Stimulated activated CD8-positive, alpha-beta memory T cell treated with anti-CD3 and anti-CD28 coated beads, Interleukin-15, amount 100 ng/mL, for 48 hours (primary cell): ENCODE data around the gene ATMIN.

ENCODE experiments used
- DNase-seq, 2 donors: peaks; one replicate each; pipeline ENCODE4 v3.0.0-alpha.2; 2020; ENCODE audit warnings: low read depth in 2 of 2

Gene ATMIN

GRCh38 chr16:81035398-81035974, at the start of gene ATMIN:
ATMIN (plus strand) TSS chr16:81035842; CDS start chr16:81035871, 29 bp downstream.
- DNase-seq: peak; percentile 77 to 80

- no peak for DNase-seq
Observed at GRCh38 chr16:80986557-80986956, 49.1 kb upstream of the ATMIN start.

GRCh38 chr16:80988756-80989155, 46.9 kb upstream of the ATMIN start:
- DNase-seq: no peak

- DNase-seq: no peak
Observed at GRCh38 chr16:80989801-80990200, 45.8 kb upstream of the ATMIN start.

GRCh38 chr16:80990577-80990976, 45.1 kb upstream of the ATMIN start:
- DNase-seq: no peak

- no peak for DNase-seq
Observed at GRCh38 chr16:80990978-80991377, 44.7 kb upstream of the ATMIN start.

GRCh38 chr16:80991792-80992430, 43.7 kb upstream of the ATMIN start:
- DNase-seq: no peak

- DNase-seq: no peak
Observed at GRCh38 chr16:80992676-80993293, 42.9 kb upstream of the ATMIN start.

- DNase-seq: no peak
Observed at GRCh38 chr16:80993307-80993706, 42.3 kb upstream of the ATMIN start.

- DNase-seq: no peak
Observed at GRCh38 chr16:80993834-80994233, 41.8 kb upstream of the ATMIN start.

- no peak for DNase-seq
Observed at GRCh38 chr16:80994451-80994850, 41.2 kb upstream of the ATMIN start.

GRCh38 chr16:80996688-80997138, 38.9 kb upstream of the ATMIN start:
- no peak for DNase-seq

- DNase-seq: no peak
Observed at GRCh38 chr16:80997139-80997798, 38.4 kb upstream of the ATMIN start.

GRCh38 chr16:80997964-80998620, 37.5 kb upstream of the ATMIN start:
- no peak for DNase-seq

- DNase-seq: no peak
Observed at GRCh38 chr16:81000873-81001272, 34.8 kb upstream of the ATMIN start.

- no peak for DNase-seq
Observed at GRCh38 chr16:81001330-81001729, 34.3 kb upstream of the ATMIN start.

GRCh38 chr16:81003064-81003463, 32.6 kb upstream of the ATMIN start:
- DNase-seq: no peak

GRCh38 chr16:81003610-81004460, 31.8 kb upstream of the ATMIN start:
- no peak for DNase-seq

- no peak for DNase-seq
Observed at GRCh38 chr16:81004646-81005353, 30.8 kb upstream of the ATMIN start.

- no peak for DNase-seq
Observed at GRCh38 chr16:81005610-81006161, 30.0 kb upstream of the ATMIN start.
